ENCODE results near the gene SYNPO2. TPM values are rescaled to one million over a fixed set of nuclear protein-coding genes. Genes with fewer than 3 reads are reported as not detected.

The SYNPO2 gene
- total RNA-seq, 6 experiments from 2014 or later, result 2.7 to 11.2 (median 8.2) TPM

- Histone ChIP-seq H3K36me3 (no peaks in the 10 kb centered on the region), H3K9me3 (no peaks in the 10 kb centered on the region), H3K27me3 (no peaks in the 10 kb centered on the region), H3K27ac (no peak overlapping the region), H3K4me3 (no peak overlapping the region), H3K4me1 (no peaks in the 10 kb centered on the region)
- ATAC-seq, result no peak
- TF ChIP-seq CTCF (IDR thresholded peaks at IDR 0.05) (no peak), POLR2A (IDR thresholded peaks at IDR 0.05) (no peak)
- 43% methylated on average over 3 of the region's 3 CpGs for WGBS (ENCODE audit: insufficient coverage, low coverage, low lambda C conversion rate, missing lambda C conversion rate)
- no peak for DNase-seq
- intact Hi-C loops (cut with DNase I), result no loop called here
Observed at GRCh38 chr4:118923891-118924290, 35.2 kb downstream of the SYNPO2 start.

GRCh38 chr4:118927974-118928373 is 39.3 kb downstream of the SYNPO2 start:
- Histone ChIP-seq H3K27me3 (no peaks in the 10 kb centered on the region), H3K36me3 (no peaks in the 10 kb centered on the region), H3K4me3 (no peak overlapping the region), H3K9me3 (no peaks in the 10 kb centered on the region), H3K27ac (no peak overlapping the region), H3K4me1 (no peaks in the 10 kb centered on the region)
- ATAC-seq (no peak), DNase-seq (no peak)
- 46% methylated on average over 1 of the region's 1 CpG for WGBS (ENCODE audit: insufficient coverage, low coverage, low lambda C conversion rate, missing lambda C conversion rate)
- intact Hi-C loops (cut with DNase I), result no loop called here
- no peak for TF ChIP-seq POLR2A (IDR thresholded peaks at IDR 0.05)
- no peak for TF ChIP-seq CTCF (IDR thresholded peaks at IDR 0.05)

GRCh38 chr4:118930255-118930654 is 41.6 kb downstream of the SYNPO2 start:
- Histone ChIP-seq H3K4me3 (no peak overlapping the region), H3K27ac (no peak overlapping the region), H3K27me3 (no peaks in the 10 kb centered on the region), H3K4me1 (no peaks in the 10 kb centered on the region), H3K9me3 (no peaks in the 10 kb centered on the region), H3K36me3 (no peaks in the 10 kb centered on the region)
- DNase-seq (no peak), ATAC-seq (no peak)
- 0% methylated on average over 1 of the region's 1 CpG for WGBS (ENCODE audit: insufficient coverage, low coverage, low lambda C conversion rate, missing lambda C conversion rate)
- intact Hi-C loops (cut with DNase I), result no loop called here
- no peak for TF ChIP-seq CTCF (IDR thresholded peaks at IDR 0.05)
- TF ChIP-seq POLR2A (IDR thresholded peaks at IDR 0.05), result no peak

- no peak for ATAC-seq
- WGBS (ENCODE audit: insufficient coverage, low coverage, low lambda C conversion rate, missing lambda C conversion rate), result 96% methylated on average over 2 of the region's 2 CpGs
- H3K27me3 ChIP-seq, result no peaks in the 10 kb centered on the region
- H3K27ac ChIP-seq, result no peak overlapping the region
- H3K36me3 ChIP-seq, result no peaks in the 10 kb centered on the region
- H3K4me1 ChIP-seq, result no peaks in the 10 kb centered on the region
- intact Hi-C loops (cut with DNase I), result no loop called here
- DNase-seq, result no peak
- no peaks in the 10 kb centered on the region for H3K9me3 ChIP-seq
- no peak overlapping the region for H3K4me3 ChIP-seq
- TF ChIP-seq CTCF (IDR thresholded peaks at IDR 0.05) (no peak), POLR2A (IDR thresholded peaks at IDR 0.05) (no peak)
Observed at GRCh38 chr4:118931786-118932185, 43.1 kb downstream of the SYNPO2 start.

- 81% methylated on average over 2 of the region's 2 CpGs for WGBS (ENCODE audit: insufficient coverage, low coverage, low lambda C conversion rate, missing lambda C conversion rate)
- no peaks in the 10 kb centered on the region for H3K9me3 ChIP-seq
- no peaks in the 10 kb centered on the region for H3K36me3 ChIP-seq
- peaks cover 0 to 1% (median 0%) of the 10 kb centered on the region in 4 donors for H3K4me1 ChIP-seq
- no peak for TF ChIP-seq POLR2A (IDR thresholded peaks at IDR 0.05)
- no peak for TF ChIP-seq CTCF (IDR thresholded peaks at IDR 0.05)
- ATAC-seq (no peak), DNase-seq (no peak)
- no peaks in the 10 kb centered on the region for H3K27me3 ChIP-seq
- H3K4me3 ChIP-seq, result no peak overlapping the region
- H3K27ac ChIP-seq, result no peak overlapping the region
- intact Hi-C loops (cut with DNase I), result no loop called here
Observed at GRCh38 chr4:118935819-118936218, 47.2 kb downstream of the SYNPO2 start.
